ENCODE measurements around the gene CACNB3.

Gene CACNB3

GRCh38 chr12:48800971-48801370, 17.3 kb upstream of the CACNB3 start:
- no peak for DNase-seq (ENCODE audit: extremely low read depth, insufficient read length)
- Histone ChIP-seq H3K36me3 (ENCODE audit: control insufficient read depth, insufficient read depth, low read length) (no peaks in the 10 kb centered on the region), H3K27me3 (replicated peaks; ENCODE audit: control insufficient read depth, insufficient read depth, low read length) (no peaks in the 10 kb centered on the region), H3K4me3 (replicated peaks; ENCODE audit: low read depth, low read length) (no peak overlapping the region)
- no peak for TF ChIP-seq CTCF (IDR thresholded peaks at IDR 0.05; ENCODE audit: insufficient read depth, low read length, poor library complexity, severe bottlenecking)

GRCh38 chr12:48803675-48804074, 14.6 kb upstream of the CACNB3 start:
- no peaks in the 10 kb centered on the region for H3K36me3 ChIP-seq (ENCODE audit: control insufficient read depth, insufficient read depth, low read length)
- no peak overlapping the region for H3K4me3 ChIP-seq (replicated peaks; ENCODE audit: low read depth, low read length)
- no peak for TF ChIP-seq CTCF (IDR thresholded peaks at IDR 0.05; ENCODE audit: insufficient read depth, low read length, poor library complexity, severe bottlenecking)
- no peaks in the 10 kb centered on the region for H3K27me3 ChIP-seq (replicated peaks; ENCODE audit: control insufficient read depth, insufficient read depth, low read length)
- DNase-seq (ENCODE audit: extremely low read depth, insufficient read length): no peak

- no peaks in the 10 kb centered on the region for H3K36me3 ChIP-seq (ENCODE audit: control insufficient read depth, insufficient read depth, low read length)
- no peaks in the 10 kb centered on the region for H3K27me3 ChIP-seq (replicated peaks; ENCODE audit: control insufficient read depth, insufficient read depth, low read length)
- TF ChIP-seq CTCF (IDR thresholded peaks at IDR 0.05; ENCODE audit: insufficient read depth, low read length, poor library complexity, severe bottlenecking): no peak
- DNase-seq (ENCODE audit: extremely low read depth, insufficient read length): no peak
- no peak overlapping the region for H3K4me3 ChIP-seq (replicated peaks; ENCODE audit: low read depth, low read length)
These were observed 10.3 kb upstream of the CACNB3 start for GRCh38 chr12:48807981-48808380.

GRCh38 chr12:48810903-48811431, 7.3 kb upstream of the CACNB3 start:
- no peak overlapping the region for H3K4me3 ChIP-seq (replicated peaks; ENCODE audit: low read depth, low read length)

GRCh38 chr12:48811437-48812090, 6.7 kb upstream of the CACNB3 start:
- no peak for DNase-seq (ENCODE audit: extremely low read depth, insufficient read length)
- Histone ChIP-seq H3K27me3 (replicated peaks; ENCODE audit: control insufficient read depth, insufficient read depth, low read length) (peaks cover under 1% of the 10 kb centered on the region; the same call in 1 of the 2 replicates), H3K4me3 (replicated peaks; ENCODE audit: low read depth, low read length) (no peak overlapping the region), H3K36me3 (ENCODE audit: control insufficient read depth, insufficient read depth, low read length) (no peaks in the 10 kb centered on the region)
- no peak for TF ChIP-seq CTCF (IDR thresholded peaks at IDR 0.05; ENCODE audit: insufficient read depth, low read length, poor library complexity, severe bottlenecking)

More at GRCh38 chr12:48810903-48811431, 7.3 kb upstream of the CACNB3 start:
- TF ChIP-seq CTCF (IDR thresholded peaks at IDR 0.05; ENCODE audit: insufficient read depth, low read length, poor library complexity, severe bottlenecking): no peak
- H3K27me3 ChIP-seq (replicated peaks; ENCODE audit: control insufficient read depth, insufficient read depth, low read length): no peaks in the 10 kb centered on the region; the same call in 1 of the 2 replicates
- no peaks in the 10 kb centered on the region for H3K36me3 ChIP-seq (ENCODE audit: control insufficient read depth, insufficient read depth, low read length)
- no peak for DNase-seq (ENCODE audit: extremely low read depth, insufficient read length)

Measured in GM06990 (cell line).